Spleen (tissue), 7 donors: Measurements from ENCODE around the gene FAM236D.
"Not testable (repeated sequence)": the region's sequence is repeated elsewhere in the genome, so short reads cannot be mapped to it uniquely, and the experiment has no call there.

Experiments
- CTCF ChIP-seq, 11 experiments: fragments of 200-600 bp in 7 of 11; fragments of 450-650 bp in 4 of 11; sonication (generic) in 4 of 11; IDR thresholded peaks in 8 of 11; conservative IDR thresholded peaks in 3 of 11; 1 replicate in 7 of 11; 2 replicates in 4 of 11; pipeline versions ENCODE4 v1.4.0 to v1.8.0; 2016 to 2021; ENCODE audit warnings: antibody characterized with exemption in 11 of 11, inconsistent platforms in 4 of 11, mild to moderate bottlenecking in 1 of 11
- POLR2A ChIP-seq, 3 donors: fragments of 450-650 bp; IDR thresholded peaks; one replicate each; pipeline ENCODE4 v1.5.1; 2017; ENCODE audit warnings: antibody characterized with exemption in 3 of 3, mild to moderate bottlenecking in 1 of 3
- donor health status: DM: no; HTN: no; CAD: no; lungs with moderate emphysema.
- donor health status: DM: no; HTN: no; CAD: no.
- donor health status: DM: no; HTN: no; CAD: no.

- TF ChIP-seq CTCF (IDR thresholded peaks at IDR 0.05 in 8 of 11, conservative IDR thresholded peaks at IDR 0.05 in 3 of 11); POLR2A (IDR thresholded peaks at IDR 0.05): not testable (repeated sequence)
These were observed 29.5 kb upstream of the FAM236D start for GRCh38 chrX:72837532-72837931.
